Measurements from ENCODE around the gene SAP30BP.

DNA sequence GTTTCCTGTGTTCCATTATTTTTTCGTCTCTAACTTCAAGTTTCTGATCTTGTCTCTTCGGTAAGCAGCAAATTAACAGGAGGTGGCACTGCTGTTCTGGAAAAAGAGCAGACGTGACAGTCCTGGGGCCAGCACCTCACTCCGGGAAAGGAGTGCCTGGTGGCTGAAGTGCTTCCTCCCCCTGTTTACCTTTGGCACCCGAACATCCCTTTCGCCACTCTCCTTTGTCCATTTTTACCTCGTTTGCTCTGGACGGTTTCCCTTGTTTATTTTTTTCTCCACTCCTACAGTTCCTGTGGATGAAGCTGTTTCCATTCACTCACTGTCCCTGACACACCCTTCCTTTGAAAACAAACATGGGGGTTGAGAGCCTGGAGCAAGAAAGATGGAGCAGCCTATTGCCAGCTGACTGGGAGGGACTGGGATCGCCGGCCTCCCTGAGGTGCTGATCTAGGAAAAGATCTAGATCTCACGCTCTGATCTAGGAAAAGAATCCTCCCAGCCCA, 12.6 kb downstream of the SAP30BP start:
- no peak for TF ChIP-seq EZH2 (IDR thresholded peaks at IDR 0.05; ENCODE audit: borderline replicate concordance, insufficient read depth, low read depth, low read length, poor library complexity, severe bottlenecking)
- TF ChIP-seq, protein P1, sequence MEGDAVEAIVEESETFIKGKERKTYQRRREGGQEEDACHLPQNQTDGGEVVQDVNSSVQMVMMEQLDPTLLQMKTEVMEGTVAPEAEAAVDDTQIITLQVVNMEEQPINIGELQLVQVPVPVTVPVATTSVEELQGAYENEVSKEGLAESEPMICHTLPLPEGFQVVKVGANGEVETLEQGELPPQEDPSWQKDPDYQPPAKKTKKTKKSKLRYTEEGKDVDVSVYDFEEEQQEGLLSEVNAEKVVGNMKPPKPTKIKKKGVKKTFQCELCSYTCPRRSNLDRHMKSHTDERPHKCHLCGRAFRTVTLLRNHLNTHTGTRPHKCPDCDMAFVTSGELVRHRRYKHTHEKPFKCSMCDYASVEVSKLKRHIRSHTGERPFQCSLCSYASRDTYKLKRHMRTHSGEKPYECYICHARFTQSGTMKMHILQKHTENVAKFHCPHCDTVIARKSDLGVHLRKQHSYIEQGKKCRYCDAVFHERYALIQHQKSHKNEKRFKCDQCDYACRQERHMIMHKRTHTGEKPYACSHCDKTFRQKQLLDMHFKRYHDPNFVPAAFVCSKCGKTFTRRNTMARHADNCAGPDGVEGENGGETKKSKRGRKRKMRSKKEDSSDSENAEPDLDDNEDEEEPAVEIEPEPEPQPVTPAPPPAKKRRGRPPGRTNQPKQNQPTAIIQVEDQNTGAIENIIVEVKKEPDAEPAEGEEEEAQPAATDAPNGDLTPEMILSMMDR (IDR thresholded peaks at IDR 0.05) = no peak
